ENCODE results near the gene LAMA3.
A peak's percentile ranks its signal among the peaks of the same experiment; 100 is the strongest.
"Not testable (repeated sequence)": the region's sequence is repeated elsewhere in the genome, so short reads cannot be mapped to it uniquely, and the experiment has no call there.

LAMA3 gene

GRCh38 chr18:23741967-23742366 is 52.7 kb downstream of the LAMA3 start:
- TF ChIP-seq KLF1 (tag by site-specific recombination; IDR thresholded peaks at IDR 0.05): 0 out of 2 replicates have a peak, but pooled peaks have one; percentile 0
- CTCF ChIA-PET: interaction anchor here (0.6 kb wide), 1 partner anchor 16 kb away, joined by 3 read pairs; no protein-coding TSS in a partner anchor
- H3K4me1 ChIP-seq (ENCODE audit: control insufficient read depth, insufficient read depth, low read length): peaks cover 34% of the 10 kb centered on the region
- H3K27ac ChIP-seq (ENCODE audit: extremely low read depth, low read depth, low read length); H3K9me3 ChIP-seq (ENCODE audit: control insufficient read depth, insufficient read depth, low read depth, low read length); POLR2A ChIA-PET; H3K4me3 ChIP-seq (ENCODE audit: low read depth, low read length); H3K36me3 ChIP-seq (ENCODE audit: control insufficient read depth in 2 of 2, insufficient read depth in 1 of 2, low read length in 2 of 2): not testable (repeated sequence)

- peak overlapping the region; percentile 2; the same call in 1 of the 2 replicates for H3K27ac ChIP-seq (ENCODE audit: extremely low read depth, low read depth, low read length)
- POLR2A ChIA-PET: interaction anchor here (0.9 to 1.6 kb wide), 3 partner anchors 24 to 395 kb away, joined by 3 read pairs; partner anchors contain the start of gene CABYR
- no peak for TF ChIP-seq ZNF37A (tag by site-specific recombination; IDR thresholded peaks at IDR 0.05)
- no peak for TF ChIP-seq ZNF580 (tag by site-specific recombination; IDR thresholded peaks at IDR 0.05)
- no peak for TF ChIP-seq ZNF169 (tag by site-specific recombination; IDR thresholded peaks at IDR 0.05)
- TF ChIP-seq TSHZ1 (tag by site-specific recombination; IDR thresholded peaks at IDR 0.05; ENCODE audit: borderline replicate concordance): no peak
- TF ChIP-seq ZIC2 (tag by site-specific recombination; IDR thresholded peaks at IDR 0.05): peak; percentile 72
- TF ChIP-seq ZBTB17 (tag by site-specific recombination; IDR thresholded peaks at IDR 0.05): no peak
- no peak for TF ChIP-seq ZNF354C (tag by site-specific recombination; IDR thresholded peaks at IDR 0.05; ENCODE audit: borderline replicate concordance, low read depth)
- TF ChIP-seq KLF7 (tag by site-specific recombination; IDR thresholded peaks at IDR 0.05; ENCODE audit: borderline replicate concordance): no peak
- TF ChIP-seq ZSCAN30 (tag by site-specific recombination; IDR thresholded peaks at IDR 0.05): no peak
- TF ChIP-seq REST (tag by site-specific recombination; IDR thresholded peaks at IDR 0.05): no peak
- no peak for TF ChIP-seq ZNF146 (tag by site-specific recombination; IDR thresholded peaks at IDR 0.05)
- no peak for TF ChIP-seq ZNF529 (tag by site-specific recombination; IDR thresholded peaks at IDR 0.05; ENCODE audit: insufficient replicate concordance)
- 0 out of 2 replicates have a peak, but pooled peaks have one; percentile 6 for TF ChIP-seq PRDM6 (tag by site-specific recombination; IDR thresholded peaks at IDR 0.05)
- no peak for TF ChIP-seq ZNF10 (tag by site-specific recombination; IDR thresholded peaks at IDR 0.05)
- no peak for TF ChIP-seq KLF9 (tag by site-specific recombination; IDR thresholded peaks at IDR 0.05; ENCODE audit: low read depth)
- TF ChIP-seq ZNF416 (tag by site-specific recombination; IDR thresholded peaks at IDR 0.05): no peak
- no peak for TF ChIP-seq ZNF341 (tag by site-specific recombination; IDR thresholded peaks at IDR 0.05; ENCODE audit: low read depth)
- TF ChIP-seq ZNF571 (tag by site-specific recombination; IDR thresholded peaks at IDR 0.05): no peak
- no peak for TF ChIP-seq ZNF138 (tag by site-specific recombination; IDR thresholded peaks at IDR 0.05; ENCODE audit: borderline replicate concordance)
- TF ChIP-seq ZNF221 (tag by site-specific recombination; IDR thresholded peaks at IDR 0.05; ENCODE audit: borderline replicate concordance): no peak
- no peak for TF ChIP-seq ZNF292 (tag by site-specific recombination; IDR thresholded peaks at IDR 0.05; ENCODE audit: borderline replicate concordance, low read depth)
- no peak for TF ChIP-seq ZNF121 (tag by site-specific recombination; IDR thresholded peaks at IDR 0.05)
Observed at GRCh38 chr18:23743733-23744333, 54.6 kb downstream of the LAMA3 start.

More at GRCh38 chr18:23743733-23744333, 54.6 kb downstream of the LAMA3 start:
- H3K9me3 ChIP-seq (ENCODE audit: control insufficient read depth, insufficient read depth, low read depth, low read length): no peaks in the 10 kb centered on the region
- CTCF ChIA-PET: interaction anchor here (1.2 to 1.4 kb wide), 2 partner anchors 40 to 67 kb away, joined by 3 to 5 read pairs; no protein-coding TSS in a partner anchor
- peaks cover 33% of the 10 kb centered on the region for H3K4me1 ChIP-seq (ENCODE audit: control insufficient read depth, insufficient read depth, low read length)
- H3K4me3 ChIP-seq (ENCODE audit: low read depth, low read length): no peak overlapping the region
- H3K36me3 ChIP-seq (ENCODE audit: control insufficient read depth in 2 of 2, insufficient read depth in 1 of 2, low read length in 2 of 2): peaks cover 0 to 3% of the 10 kb centered on the region in 2 experiments; a peak in 1 of 3 replicates
